ENCODE measurements around the gene PLCB4. TPM values are rescaled to one million over a fixed set of nuclear protein-coding genes. Genes with fewer than 3 reads are reported as not detected.
"Not testable (repeated sequence)": the region's sequence is repeated elsewhere in the genome, so short reads cannot be mapped to it uniquely, and the experiment has no call there.

The PLCB4 gene
- total RNA-seq, 1 donor from 2014 or later, result 38.0 TPM

DNA sequence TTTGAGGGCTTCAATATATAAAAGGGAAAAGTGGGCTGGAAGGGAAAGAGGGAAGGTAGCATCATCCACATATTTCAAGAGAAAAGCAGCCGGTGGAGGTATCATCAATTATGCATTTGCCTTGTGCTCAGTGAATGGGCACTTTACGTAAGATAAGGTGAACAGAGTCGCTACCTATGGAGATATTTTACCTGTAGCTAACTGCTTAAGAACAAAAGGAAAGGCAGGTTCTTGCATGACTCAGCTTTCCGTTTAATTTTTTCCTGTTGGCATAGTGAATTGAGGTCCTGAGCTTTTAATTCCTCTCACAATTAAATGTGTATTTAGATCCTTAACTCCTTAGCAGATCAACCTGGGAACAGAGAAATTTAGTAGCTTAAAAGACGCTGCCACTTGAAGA, 25.5 kb upstream of the PLCB4 start:
- no peaks in the 10 kb centered on the region for H3K9me3 ChIP-seq
- H3K27ac ChIP-seq, result no peak overlapping the region
- no peaks in the 10 kb centered on the region for H3K36me3 ChIP-seq
- TF ChIP-seq, protein P1, sequence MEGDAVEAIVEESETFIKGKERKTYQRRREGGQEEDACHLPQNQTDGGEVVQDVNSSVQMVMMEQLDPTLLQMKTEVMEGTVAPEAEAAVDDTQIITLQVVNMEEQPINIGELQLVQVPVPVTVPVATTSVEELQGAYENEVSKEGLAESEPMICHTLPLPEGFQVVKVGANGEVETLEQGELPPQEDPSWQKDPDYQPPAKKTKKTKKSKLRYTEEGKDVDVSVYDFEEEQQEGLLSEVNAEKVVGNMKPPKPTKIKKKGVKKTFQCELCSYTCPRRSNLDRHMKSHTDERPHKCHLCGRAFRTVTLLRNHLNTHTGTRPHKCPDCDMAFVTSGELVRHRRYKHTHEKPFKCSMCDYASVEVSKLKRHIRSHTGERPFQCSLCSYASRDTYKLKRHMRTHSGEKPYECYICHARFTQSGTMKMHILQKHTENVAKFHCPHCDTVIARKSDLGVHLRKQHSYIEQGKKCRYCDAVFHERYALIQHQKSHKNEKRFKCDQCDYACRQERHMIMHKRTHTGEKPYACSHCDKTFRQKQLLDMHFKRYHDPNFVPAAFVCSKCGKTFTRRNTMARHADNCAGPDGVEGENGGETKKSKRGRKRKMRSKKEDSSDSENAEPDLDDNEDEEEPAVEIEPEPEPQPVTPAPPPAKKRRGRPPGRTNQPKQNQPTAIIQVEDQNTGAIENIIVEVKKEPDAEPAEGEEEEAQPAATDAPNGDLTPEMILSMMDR (IDR thresholded peaks at IDR 0.05), result no peak
- H3K27me3 ChIP-seq, result no peaks in the 10 kb centered on the region
- H3K4me1 ChIP-seq, result no peaks in the 10 kb centered on the region
- no peak for DNase-seq (ENCODE audit: low spot score in 2 of 2)
- no peak overlapping the region for H3K4me3 ChIP-seq
- intact Hi-C loops (cut with DNase I), result no loop called here

DNA sequence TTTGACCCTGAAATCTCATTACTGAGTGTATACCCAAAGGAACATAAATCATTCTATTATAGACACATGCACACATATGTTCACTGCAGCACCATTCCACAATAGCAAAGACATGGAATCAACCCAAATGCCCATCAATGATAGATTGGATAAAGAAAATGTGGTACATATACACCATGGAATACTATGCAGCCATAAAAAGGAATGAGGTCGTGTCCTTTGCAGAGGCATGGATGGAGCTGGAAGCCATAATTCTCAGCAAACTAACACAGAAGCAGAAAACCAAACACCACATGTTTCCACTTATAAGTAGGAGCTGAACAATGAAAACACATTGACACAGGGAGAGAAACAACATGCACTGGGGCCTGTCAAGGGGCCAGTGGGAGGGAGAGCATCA, 21.0 kb upstream of the PLCB4 start:
- H3K27ac ChIP-seq; H3K36me3 ChIP-seq; intact Hi-C loops (cut with DNase I); H3K9me3 ChIP-seq; H3K27me3 ChIP-seq; H3K4me1 ChIP-seq; H3K4me3 ChIP-seq; DNase-seq (ENCODE audit: low spot score in 2 of 2): not testable (repeated sequence)

DNA sequence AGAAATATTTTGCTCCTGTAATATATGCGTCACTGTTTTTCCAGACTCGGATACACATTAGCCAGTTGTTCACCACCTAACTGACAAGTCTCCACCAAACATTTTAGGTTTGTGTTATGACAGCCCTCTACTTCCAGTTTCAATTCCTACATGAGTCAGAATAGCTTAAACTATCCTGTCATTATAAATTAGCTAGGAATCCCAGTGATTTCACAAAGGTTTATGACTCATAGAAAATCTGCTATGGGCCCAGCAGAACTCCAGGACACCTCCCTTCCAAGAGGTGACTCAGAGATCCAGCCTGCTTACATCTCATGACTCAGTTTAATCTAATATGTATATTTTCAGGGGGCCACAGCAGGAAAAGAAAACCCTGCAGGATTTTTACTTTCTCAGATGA, 17.4 kb upstream of the PLCB4 start:
- intact Hi-C loops (cut with DNase I), result no loop called here
- no peaks in the 10 kb centered on the region for H3K4me1 ChIP-seq
- H3K27ac ChIP-seq, result no peak overlapping the region
- H3K36me3 ChIP-seq, result no peaks in the 10 kb centered on the region
- TF ChIP-seq, protein P1 (IDR thresholded peaks at IDR 0.05), result no peak
- no peak overlapping the region for H3K4me3 ChIP-seq
- DNase-seq (ENCODE audit: low spot score in 2 of 2), result no peak
- H3K9me3 ChIP-seq, result no peaks in the 10 kb centered on the region
- H3K27me3 ChIP-seq, result no peaks in the 10 kb centered on the region

DNA sequence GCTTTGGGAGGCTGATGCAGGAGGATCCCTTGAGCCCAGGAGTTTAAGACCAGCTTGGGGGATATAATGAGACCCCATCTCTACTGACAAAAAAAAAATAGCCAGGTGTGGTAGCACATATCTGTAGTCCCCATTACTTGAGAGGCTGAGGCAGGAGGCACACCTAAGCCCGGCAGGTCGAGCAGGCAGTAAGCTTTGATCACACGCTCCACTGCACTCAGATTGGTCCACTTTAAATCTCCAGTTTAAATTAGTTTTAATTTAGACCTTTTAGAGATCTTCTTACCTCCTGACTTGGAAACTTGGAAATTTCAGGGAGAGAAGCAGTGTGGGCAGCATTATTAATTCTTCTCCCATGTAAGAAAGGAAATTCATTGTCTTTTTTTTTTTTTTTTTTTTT, 16.8 kb upstream of the PLCB4 start:
- no peaks in the 10 kb centered on the region for H3K36me3 ChIP-seq
- intact Hi-C loops (cut with DNase I), result no loop called here
- no peak for DNase-seq (ENCODE audit: low spot score in 2 of 2)
- H3K27me3 ChIP-seq, result no peaks in the 10 kb centered on the region
- H3K27ac ChIP-seq, result no peak overlapping the region
- no peaks in the 10 kb centered on the region for H3K4me1 ChIP-seq
- TF ChIP-seq, protein P1 (IDR thresholded peaks at IDR 0.05), result no peak
- no peak overlapping the region for H3K4me3 ChIP-seq
- H3K9me3 ChIP-seq, result no peaks in the 10 kb centered on the region

DNA sequence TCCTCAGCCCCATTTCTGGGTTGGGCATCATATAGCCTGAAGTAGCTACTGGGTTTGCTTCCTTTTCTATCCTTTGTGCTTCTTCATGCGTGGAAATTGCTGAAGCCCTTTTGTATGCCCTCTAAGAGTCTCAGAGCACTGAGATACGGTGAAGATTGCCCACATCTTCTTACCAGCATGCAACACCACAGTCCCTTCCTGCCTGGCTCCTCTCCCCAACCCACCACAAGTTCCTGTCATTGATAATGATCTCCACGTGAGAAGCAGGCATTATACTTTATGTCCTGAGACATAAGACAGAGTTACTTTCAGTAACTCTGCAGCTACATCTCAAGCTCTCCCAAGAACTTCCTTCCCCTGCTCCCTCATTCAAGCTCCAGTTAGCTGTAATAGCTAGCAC, 15.8 kb upstream of the PLCB4 start:
- intact Hi-C loops (cut with DNase I), result no loop called here
- H3K4me3 ChIP-seq, result no peak overlapping the region
- no peak overlapping the region for H3K27ac ChIP-seq
- DNase-seq (ENCODE audit: low spot score in 2 of 2), result no peak
- no peaks in the 10 kb centered on the region for H3K27me3 ChIP-seq
- no peaks in the 10 kb centered on the region for H3K36me3 ChIP-seq
- no peaks in the 10 kb centered on the region for H3K9me3 ChIP-seq
- TF ChIP-seq, protein P1 (IDR thresholded peaks at IDR 0.05), result no peak
- H3K4me1 ChIP-seq, result no peaks in the 10 kb centered on the region

DNA sequence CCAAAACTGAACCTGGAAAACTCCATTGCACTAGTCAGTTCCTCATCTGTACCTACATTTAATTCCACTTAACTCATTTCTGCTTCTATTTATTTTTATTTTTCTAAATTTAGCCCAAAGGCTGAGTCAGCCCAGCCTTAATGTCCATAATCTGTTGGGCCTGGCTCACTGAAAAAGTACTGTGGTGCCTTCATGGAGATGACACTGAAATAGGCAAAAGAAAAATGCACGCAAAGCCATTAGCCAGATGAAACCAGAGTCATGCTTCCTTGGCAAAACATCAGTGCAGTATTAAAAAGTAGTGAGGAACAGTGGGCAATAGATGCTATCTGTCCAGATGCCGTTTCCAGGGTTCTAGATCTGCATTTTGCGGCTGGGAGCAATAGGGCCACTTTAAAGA, 14.7 kb upstream of the PLCB4 start:
- DNase-seq (ENCODE audit: low spot score in 2 of 2), result no peak
- TF ChIP-seq, protein P1 (IDR thresholded peaks at IDR 0.05), result no peak
- Histone ChIP-seq H3K27me3 (no peaks in the 10 kb centered on the region), H3K36me3 (no peaks in the 10 kb centered on the region), H3K4me1 (no peaks in the 10 kb centered on the region), H3K9me3 (no peaks in the 10 kb centered on the region), H3K27ac (peak overlapping the region in 1 of 2 donors; percentile 36), H3K4me3 (no peak overlapping the region)
- intact Hi-C loops (cut with DNase I), result no loop called here
